ENCODE data around the gene GPC6.

The GPC6 gene

DNA sequence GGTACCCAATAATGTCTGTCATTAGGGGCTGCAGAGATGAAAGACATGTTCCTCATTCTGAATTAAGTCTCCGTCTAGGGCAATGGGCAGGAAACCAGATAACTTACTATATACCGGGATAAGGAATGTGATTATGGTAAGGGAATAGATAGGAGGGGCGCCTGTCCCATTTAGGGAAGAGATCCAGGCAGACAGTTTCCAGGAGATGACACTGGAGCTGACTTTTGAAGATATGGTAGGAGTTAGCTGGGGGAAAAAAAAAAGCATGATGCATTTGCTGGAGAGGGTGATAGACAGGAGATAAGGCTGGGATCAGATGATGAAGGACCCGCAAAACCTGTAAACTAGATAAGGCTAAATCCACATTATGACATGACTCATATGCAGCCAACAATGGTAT lies 912.2 kb downstream of the GPC6 start:
- in situ Hi-C loops (cut with HindIII; ENCODE audit: low sequenced_read_pairs) = no loop called here

DNA sequence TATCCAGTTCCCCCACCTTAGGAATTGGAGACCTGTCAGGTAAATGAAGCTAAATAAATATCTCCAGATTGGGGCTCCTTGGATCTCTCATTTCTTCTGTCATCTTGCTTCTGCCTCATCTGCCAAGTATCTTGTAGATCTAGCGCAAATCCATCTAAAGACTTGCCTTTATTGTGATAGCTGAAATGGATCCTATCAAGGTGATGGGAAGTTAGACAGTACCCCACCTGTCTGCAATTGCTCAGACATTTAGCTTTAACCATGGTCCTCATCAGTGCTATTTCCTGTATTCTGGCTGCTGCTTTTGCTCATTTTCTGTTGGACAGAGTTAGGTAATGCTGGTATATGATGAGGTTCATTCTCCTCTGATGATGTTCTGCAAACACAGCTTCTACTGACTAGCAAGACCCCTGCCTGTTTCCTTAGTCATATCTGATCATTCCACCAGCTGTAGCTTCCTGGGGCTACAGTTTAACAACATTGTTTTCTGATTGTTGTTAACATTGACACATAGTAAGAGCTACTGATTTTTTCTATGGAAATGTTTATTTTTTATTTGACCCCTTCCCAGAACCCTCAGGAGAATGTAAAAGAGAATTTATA lies 912.9 kb downstream of the GPC6 start:
- in situ Hi-C loops (cut with HindIII; ENCODE audit: low sequenced_read_pairs) = no loop called here

DNA sequence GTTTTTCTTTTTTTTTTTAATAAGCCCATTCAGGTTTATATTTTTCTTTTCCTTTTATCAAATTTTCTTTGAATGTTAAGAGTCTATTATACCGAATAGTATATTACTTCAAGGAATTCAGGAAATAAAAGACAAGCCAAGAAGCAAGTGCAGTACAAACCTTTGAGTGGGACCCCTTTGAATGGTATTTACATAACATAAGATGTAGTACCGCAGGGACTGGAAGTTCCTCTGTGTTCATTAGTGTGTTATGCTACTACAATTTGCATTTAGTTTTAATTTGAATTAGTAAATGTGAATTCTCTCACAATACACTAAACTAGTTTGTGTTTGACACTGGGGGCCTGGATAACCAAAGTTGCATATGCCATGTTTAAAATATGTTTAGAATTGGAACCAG lies 913.4 kb downstream of the GPC6 start:
- in situ Hi-C loops (cut with HindIII; ENCODE audit: low sequenced_read_pairs) = no loop called here

DNA sequence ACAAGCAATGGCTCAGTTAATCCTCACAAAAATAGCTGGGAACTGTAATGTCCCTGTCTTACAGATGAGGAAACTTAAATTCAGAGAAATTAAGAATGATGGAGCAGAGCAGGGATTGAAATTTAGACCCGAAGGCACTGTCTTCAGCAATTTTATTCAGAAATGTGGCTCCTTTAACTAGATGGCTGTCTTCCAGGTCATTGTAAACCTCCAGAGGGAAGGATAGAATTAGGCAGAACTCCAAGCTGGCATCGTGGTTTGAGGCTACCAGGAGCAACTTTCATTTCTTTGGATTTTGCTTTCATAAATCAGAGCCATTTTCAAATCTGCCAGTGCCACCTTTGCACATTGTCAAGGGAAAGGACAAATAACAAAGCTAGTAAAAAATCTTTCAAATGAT lies 913.9 kb downstream of the GPC6 start:
- in situ Hi-C loops (cut with HindIII; ENCODE audit: low sequenced_read_pairs) = no loop called here

DNA sequence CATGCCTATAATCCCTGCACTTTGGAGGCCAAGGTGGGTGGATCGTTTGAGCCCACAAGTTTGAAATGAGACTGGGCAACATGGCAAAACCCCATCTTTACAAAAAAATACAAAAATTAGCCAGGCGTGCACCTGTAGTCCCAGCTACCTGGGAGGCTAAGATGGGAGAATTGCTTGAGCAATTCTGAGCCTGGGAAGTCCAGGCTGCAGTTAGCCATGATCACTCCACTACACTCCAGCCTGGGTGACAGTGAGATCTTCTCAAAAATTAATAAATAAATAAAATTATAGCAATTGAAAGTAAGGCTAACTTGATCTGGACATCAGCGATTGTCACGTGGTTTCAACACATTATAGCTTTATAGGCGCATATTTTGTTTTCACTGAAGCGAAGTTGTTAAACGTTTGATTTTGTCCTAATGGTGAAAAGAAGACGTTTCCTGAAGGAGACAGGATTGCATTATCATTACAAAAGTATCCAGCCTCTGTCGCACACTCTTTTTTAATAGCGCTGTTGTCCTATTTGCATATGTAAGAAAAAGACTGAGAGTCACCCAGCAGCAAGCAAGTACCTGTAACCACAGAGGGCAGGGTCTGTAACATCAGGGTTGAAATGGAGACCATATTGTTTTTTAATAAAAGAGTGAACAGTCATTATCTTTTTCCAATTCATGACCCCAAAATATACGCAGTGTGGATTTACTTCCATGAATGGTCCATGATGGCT lies 917.2 kb downstream of the GPC6 start:
- in situ Hi-C loops (cut with HindIII; ENCODE audit: low sequenced_read_pairs) = no loop called here

DNA sequence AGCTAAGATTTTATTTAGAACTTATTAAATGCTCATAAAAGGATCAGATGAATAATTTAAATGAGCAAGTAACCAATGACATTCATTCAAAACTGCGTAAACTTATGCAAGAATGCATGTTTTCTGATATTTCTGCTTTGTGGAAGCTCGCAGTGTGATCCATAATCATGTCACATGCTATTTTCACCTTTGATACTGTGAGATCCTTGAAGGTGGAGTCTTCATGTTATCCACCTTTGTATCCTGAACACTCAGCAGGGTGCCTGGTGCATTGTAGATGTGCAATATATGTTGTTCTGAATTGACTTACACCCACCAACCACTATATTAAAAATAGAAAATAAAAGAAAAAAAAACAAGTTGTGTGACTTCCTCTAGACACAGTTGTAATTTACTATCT lies 919.4 kb downstream of the GPC6 start:
- in situ Hi-C loops (cut with HindIII; ENCODE audit: low sequenced_read_pairs) = no loop called here

DNA sequence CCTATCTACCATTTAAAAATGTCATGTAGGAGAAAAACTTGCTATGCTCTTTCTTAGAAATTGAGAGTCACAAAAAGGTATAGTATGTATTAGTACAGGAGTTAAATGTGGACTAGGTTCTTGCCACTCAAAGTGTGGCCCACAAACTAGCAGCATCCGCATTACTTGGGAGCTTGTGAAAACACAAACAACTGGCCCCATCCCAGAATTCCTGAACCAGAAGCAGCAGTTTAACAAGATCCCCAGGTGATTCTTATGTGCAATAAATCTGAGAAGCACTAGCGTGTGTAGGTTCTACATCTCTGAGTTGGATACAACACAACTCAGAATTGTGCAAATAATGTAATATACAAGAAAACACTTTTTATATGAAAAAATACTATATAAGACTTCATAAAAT lies 927.0 kb downstream of the GPC6 start:
- in situ Hi-C loops (cut with HindIII; ENCODE audit: low sequenced_read_pairs) = no loop called here

DNA sequence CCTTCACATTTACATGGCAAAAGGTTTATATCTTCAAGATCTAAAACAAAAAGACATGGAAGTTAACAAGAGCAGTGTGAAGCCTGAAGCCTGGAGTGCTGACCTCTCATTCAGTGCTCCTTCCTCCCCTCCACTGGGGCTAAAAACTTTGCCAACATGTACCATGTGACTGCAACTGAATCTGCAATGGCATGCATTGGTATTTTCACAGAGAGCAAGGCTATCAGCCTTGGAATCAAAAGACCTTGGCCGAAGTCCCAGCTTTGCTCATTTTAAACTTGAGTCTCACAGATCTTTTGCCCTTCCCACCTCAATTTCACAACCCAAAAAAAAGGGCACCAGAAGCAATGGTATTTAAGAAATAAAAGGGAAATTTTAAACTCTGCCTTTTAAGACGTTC lies 927.8 kb downstream of the GPC6 start:
- in situ Hi-C loops (cut with HindIII; ENCODE audit: low sequenced_read_pairs) = no loop called here

DNA sequence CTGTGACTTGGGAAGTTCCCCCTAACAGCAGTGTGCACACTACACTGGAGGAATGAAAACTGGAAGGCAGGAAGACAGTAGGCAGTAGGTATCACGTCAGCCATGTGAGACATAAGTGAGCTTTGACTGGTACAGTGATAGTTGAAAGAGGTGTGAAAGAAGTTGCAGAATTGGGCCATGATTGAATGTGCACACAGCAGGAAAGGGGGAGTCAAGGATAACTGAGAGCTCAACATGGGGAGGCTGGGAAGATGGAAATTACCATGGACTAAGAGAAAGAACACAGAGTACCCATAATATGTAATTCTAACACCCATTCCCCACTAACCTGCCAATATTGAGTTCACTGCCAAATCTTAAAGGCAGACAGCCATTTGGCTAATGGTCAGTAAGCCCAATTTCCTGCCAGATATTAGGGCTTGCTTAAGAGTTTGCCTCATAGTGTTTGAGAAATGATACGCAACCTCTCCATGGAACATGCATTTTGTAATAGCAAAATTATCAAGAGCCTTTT lies 931.2 kb downstream of the GPC6 start:
- in situ Hi-C loops (cut with HindIII; ENCODE audit: low sequenced_read_pairs) = no loop called here

DNA sequence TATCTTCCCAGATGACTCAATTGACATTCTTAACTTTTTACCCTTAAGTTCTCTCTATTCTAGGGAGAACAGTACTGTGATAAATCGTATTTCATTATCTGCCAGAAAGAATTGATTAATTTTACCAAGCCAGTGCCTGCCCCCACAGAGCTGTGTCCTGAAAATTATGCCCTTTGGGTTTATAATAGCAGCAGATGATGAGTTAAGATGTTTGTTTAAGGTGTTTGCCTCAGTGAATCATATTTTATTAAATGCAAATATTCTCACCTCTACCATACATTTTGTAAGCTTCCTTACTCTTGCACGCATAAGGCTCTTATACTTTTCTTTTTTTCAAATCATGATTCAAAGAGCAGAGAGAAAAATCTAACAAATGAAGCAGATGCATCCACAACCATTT lies 934.3 kb downstream of the GPC6 start:
- in situ Hi-C loops (cut with HindIII; ENCODE audit: low sequenced_read_pairs) = no loop called here

DNA sequence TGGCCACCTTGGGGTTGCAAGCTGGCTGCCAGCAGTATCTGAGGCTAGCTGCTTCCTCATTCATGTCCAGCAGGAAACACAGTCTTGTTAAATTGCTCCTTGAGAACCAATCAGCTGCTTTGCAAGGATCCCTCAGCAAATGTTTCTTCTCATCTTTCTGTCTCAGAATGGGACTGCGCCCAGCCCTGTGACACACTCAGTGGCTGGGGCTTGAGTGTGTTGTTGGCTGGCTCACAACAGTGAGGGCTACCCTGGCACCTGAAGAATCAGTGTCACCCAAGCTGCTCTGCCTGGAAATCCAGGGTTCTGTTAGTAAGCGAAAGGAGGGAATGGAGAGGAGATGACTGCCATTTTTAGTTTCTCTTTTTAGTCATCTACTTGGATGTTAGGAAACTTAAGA lies 935.7 kb downstream of the GPC6 start:
- in situ Hi-C loops (cut with HindIII; ENCODE audit: low sequenced_read_pairs) = no loop called here

DNA sequence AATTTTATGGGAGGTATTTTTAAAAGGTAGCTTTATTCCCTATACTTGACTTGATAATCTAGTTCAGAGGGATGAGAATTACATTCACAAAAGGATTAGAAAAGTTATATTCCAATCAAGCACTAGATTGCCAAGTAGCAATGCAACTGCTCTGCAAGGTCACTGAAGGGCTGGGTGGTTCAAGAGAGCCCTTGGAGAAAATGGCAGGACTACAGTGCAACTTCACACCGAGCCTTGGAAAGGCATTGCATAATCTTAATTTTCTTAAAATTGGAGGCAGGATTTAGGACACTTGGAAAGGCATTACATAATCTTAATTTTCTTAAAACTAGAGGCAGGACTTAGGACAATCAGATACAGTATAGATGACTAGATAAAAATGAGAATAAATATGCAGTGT lies 936.9 kb downstream of the GPC6 start:
- in situ Hi-C loops (cut with HindIII; ENCODE audit: low sequenced_read_pairs) = no loop called here

DNA sequence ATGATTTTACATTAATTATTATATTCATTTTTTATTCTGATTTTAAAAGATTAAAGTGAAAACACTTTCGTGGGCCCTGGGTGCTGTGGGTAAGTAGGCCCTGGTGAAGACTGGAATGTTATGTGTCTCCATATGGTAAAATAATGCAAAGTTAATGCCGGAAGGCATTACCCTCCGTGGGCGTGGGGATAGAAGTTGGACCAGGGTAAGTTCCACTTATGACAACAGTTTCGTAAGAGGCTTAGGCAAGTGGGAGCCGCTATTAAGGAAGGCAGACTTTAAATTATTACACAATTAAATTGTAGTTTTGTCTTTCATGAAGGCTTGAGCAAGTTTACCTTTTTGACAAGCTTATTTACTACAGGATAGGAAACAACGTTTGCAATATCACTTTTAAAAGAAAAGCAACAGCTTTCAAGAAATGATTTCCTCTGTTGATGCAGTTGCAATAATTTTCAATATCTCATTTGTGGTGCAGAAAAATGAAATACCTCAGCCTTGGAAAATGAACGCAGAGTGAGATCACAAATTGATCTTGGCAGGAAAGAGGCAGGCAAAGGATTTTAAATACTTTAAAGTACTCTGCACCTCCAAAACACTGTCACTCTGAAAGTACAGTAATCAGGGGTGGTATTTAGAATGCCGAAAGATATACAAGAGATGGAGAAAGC lies 942.3 kb downstream of the GPC6 start:
- in situ Hi-C loops (cut with HindIII; ENCODE audit: low sequenced_read_pairs) = no loop called here

DNA sequence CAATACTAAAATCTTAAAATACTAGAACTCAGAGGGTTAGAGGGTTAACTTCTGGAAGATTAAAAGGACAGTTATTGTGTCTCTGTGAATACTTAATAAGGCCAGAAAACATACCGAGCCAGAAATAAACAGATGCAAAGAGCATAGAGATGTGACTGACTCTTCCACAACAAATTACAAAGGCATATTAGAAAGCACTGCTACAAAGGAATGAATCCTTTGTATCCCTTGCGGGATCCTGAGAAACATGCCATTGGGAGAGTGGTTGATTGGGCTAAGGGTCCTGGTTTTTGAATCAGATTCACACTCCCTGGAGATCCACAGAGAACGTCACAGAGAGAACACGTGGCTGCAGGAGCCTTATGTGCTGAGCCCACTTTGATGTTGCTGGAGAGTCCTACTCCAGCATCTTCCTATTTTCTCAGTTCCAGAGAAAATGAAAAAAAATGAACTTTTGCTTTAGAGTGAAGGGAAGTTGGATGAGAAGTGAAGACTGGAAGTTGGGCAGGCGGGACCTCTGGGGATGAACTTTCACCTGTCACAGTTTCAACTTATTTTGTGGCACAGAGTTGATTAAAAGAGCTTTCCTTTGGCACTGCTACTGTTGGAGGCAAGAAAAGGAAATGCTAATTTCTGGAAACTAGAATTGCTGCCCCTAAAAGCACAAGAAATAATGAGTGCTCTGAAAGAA lies 943.0 kb downstream of the GPC6 start:
- in situ Hi-C loops (cut with HindIII; ENCODE audit: low sequenced_read_pairs) = no loop called here

DNA sequence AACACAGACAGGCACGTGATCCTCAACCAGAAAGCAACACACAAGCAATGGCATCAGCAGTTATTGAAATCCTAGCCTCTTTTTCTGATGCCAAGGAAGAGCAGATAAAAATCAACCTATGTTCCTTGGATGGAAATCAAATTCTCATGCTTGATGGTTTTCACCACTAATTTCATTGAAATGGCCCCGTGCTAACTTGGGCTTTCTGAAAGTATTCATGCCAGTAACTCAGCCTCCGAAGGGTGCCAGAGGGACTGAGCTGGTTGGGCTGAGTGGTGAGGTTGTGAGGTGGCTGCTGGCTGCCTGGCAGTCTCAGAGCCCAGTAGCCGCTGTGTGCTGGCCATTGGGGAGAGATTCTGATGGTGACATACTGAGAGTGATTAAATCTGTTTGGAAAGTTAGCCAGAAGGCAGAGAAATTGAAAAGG lies 943.6 kb downstream of the GPC6 start:
- in situ Hi-C loops (cut with HindIII; ENCODE audit: low sequenced_read_pairs) = no loop called here

DNA sequence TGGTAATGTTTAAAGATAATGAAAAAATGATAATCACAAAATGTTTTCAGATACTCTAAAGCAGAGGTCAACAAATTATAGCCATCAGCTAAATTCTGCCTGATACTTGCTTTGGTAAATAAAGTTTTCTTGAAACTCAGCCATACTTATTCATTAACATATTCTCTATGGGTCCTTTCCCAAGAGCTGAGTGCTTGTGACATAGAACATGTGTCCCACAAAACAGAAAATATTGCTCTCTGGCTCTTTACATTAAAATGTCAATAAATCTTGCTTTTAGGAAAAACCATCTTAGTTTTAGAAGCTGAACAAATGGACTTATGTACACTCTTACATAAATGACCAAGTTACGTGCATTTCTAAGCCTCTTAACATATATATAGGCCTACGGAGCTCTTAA lies 945.8 kb downstream of the GPC6 start:
- in situ Hi-C loops (cut with HindIII; ENCODE audit: low sequenced_read_pairs) = no loop called here

DNA sequence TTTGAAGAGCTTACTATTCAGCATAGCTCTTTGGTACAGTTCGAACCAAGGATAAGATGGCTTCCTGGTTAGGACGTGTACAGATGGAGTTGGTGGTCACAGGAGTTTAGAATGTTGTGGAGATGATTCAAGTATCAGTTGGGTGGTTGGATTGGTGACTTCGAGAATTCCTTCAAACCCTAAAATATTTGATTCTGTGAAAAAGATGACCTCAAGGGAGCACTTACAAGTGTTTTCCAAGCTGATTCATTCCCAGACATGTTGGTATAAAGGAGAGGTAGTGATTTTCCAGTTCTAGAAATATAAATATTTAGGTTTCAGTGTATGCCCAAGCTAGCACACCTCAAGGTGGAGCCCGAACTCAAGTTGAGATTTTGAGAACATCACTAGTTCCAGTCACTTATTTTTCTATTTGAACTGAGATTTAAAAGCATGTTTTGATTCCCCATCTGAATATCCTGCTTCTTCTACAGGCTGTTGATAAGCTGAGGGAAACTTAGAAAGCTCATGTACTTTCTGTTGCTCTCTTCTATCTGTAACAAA lies 946.8 kb downstream of the GPC6 start:
- in situ Hi-C loops (cut with HindIII; ENCODE audit: low sequenced_read_pairs) = no loop called here

DNA sequence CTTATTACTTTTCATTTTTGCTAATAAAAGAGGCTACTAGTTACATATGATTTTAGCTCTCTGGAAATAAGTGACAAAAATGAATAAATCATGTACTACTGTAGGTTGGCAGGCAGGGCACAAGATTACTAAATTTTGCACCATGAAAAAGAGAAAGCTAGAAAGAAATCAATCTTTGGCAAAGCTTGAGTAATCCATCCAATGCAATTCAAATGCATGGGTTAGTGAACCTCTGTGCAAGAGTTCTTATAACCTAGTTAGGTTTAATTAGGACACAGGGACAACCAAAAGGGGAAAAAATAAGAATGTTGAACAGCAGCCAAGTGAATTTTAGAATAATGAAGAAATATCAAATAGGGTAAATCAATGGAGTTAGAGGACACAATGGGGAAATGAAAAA lies 947.4 kb downstream of the GPC6 start:
- in situ Hi-C loops (cut with HindIII; ENCODE audit: low sequenced_read_pairs) = no loop called here

DNA sequence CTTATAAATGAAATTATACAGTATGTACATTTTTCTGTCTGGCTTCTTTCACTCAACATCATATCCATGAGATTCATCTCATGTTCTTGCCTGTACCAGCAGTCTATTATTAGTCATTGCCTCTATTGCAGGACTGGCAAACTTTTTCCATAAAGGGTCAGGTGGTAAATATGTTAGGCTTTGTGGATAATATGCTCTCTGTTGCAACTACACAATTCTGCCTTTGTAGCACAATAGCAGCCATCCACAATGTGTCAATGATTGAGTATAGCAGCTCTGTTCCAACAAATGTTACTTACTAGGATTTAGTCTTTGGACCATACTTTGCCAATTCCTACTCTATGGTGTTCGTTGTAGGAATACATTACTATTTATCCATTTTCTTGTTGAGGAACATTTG lies 948.5 kb downstream of the GPC6 start:
- in situ Hi-C loops (cut with HindIII; ENCODE audit: low sequenced_read_pairs) = no loop called here

DNA sequence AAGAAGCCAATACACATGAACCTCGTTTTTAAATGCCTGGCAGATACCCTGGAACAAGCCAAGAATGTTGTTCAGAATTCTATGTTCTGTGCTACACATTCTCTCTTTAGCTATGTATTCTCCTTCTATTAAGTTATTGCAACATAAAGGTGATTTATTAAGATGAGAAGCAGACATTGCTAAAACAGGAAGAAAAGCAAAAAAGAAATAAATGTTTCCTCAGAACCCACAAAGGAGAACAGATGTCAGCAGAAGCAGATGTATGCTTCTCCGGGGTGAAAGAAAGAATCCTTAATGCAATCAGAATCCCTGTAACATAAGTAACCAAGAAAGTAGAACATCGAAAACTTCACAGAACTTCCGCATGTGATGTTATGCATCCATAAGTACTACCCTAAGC lies 950.0 kb downstream of the GPC6 start:
- in situ Hi-C loops (cut with HindIII; ENCODE audit: low sequenced_read_pairs) = no loop called here

DNA sequence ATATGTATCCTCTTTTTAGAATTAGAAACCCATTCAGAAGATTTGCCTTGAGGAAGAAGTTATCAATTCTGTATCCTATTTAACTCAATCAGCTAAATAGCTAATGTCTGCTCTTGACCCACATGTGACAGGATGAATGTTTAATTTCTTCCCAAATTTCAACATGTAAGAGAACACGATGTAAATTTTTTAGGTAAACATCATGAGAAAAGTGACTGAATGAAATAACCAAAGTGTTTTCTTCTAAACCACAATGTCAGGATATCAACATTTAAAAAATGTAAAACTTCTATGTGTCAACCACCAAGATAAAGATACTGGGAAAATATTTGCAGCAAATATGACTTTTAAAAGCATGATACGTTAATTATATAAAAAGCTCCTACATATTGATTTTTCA lies 950.4 kb downstream of the GPC6 start:
- in situ Hi-C loops (cut with HindIII; ENCODE audit: low sequenced_read_pairs) = no loop called here
